DOHH2 (cell line): ENCODE results near the gene AP3B1.

Experiments
- H3F3A ChIP-seq: fragments of 200-600 bp; sonication (generic), shearing (Covaris generic); 2 replicates; pipeline ENCODE4 v1.6.0; 2016; ENCODE audit warnings: antibody characterized with exemption, mild to moderate bottlenecking; ENCODE audit not compliant: control insufficient read depth, insufficient read depth
- H3K27ac ChIP-seq: fragments of 200-600 bp; sonication (generic); 2 replicates; pipeline ENCODE4 v1.5.1; 2014; ENCODE audit warnings: low read depth, mild to moderate bottlenecking, low read length, moderate library complexity
- H3K27me3 ChIP-seq: fragments of 200-600 bp; sonication (generic); 2 replicates; pipeline ENCODE4 v1.6.1; 2014; ENCODE audit warnings: mild to moderate bottlenecking, low read length, mixed read lengths; ENCODE audit not compliant: control insufficient read depth
- H3K36me3 ChIP-seq: fragments of 200-600 bp; sonication (generic); 2 replicates; pipeline ENCODE4 v1.6.1; 2014; ENCODE audit warnings: mild to moderate bottlenecking, low read length, moderate library complexity, mixed read lengths; ENCODE audit not compliant: control insufficient read depth
- H3K4me1 ChIP-seq: fragments of 200-600 bp; sonication (generic); 2 replicates; pipeline ENCODE4 v1.6.1; 2014; ENCODE audit warnings: mild to moderate bottlenecking, low read length, mixed read lengths; ENCODE audit not compliant: control insufficient read depth
- H3K4me2 ChIP-seq: fragments of 200-600 bp; sonication (generic); 2 replicates; pipeline ENCODE4 v1.6.0; 2014; ENCODE audit warnings: mild to moderate bottlenecking, low read length, moderate library complexity
- H3K4me3 ChIP-seq: fragments of 200-600 bp; sonication (generic); 2 replicates; pipeline ENCODE4 v1.5.1; 2014; ENCODE audit warnings: mild to moderate bottlenecking, low read length, mixed read lengths
- H3K79me2 ChIP-seq: fragments of 200-600 bp; sonication (generic); 2 replicates; pipeline ENCODE4 v1.6.1; 2014; ENCODE audit warnings: mild to moderate bottlenecking, low read length, mixed read lengths; ENCODE audit not compliant: control insufficient read depth
- H3K9me2 ChIP-seq: fragments of 200-600 bp; sonication (generic); replicated peaks from 2 replicates; pipeline ENCODE4 v1.6.1; 2014; ENCODE audit warnings: mild to moderate bottlenecking, low read length, mixed read lengths; ENCODE audit not compliant: control insufficient read depth
- H3K9me3 ChIP-seq: fragments of 200-600 bp; sonication (generic); 2 replicates; pipeline ENCODE4 v1.6.1; 2014; ENCODE audit warnings: antibody characterized with exemption, low read length, mixed read lengths; ENCODE audit not compliant: control insufficient read depth, insufficient read depth
- H4K20me1 ChIP-seq: fragments of 200-600 bp; sonication (generic); 2 replicates; pipeline ENCODE4 v1.6.0; 2014; ENCODE audit warnings: low read depth, mild to moderate bottlenecking, antibody characterized with exemption, low read length, moderate library complexity; ENCODE audit not compliant: control insufficient read depth, insufficient read depth
- CTCF ChIP-seq: fragments of 200-600 bp; sonication (generic); IDR thresholded peaks from one replicate; pipeline ENCODE4 v1.5.1; 2014; ENCODE audit warnings: antibody characterized with exemption, mild to moderate bottlenecking, low read depth, low read length; ENCODE audit not compliant: poor library complexity, severe bottlenecking
- EZH2phosphoT487 ChIP-seq: fragments of 200-600 bp; sonication (generic); IDR thresholded peaks from 2 replicates; pipeline ENCODE4 v1.6.1; 2017; ENCODE audit warnings: borderline replicate concordance, mild to moderate bottlenecking, antibody characterized with exemption, low read length, moderate library complexity, mixed read lengths

The AP3B1 gene

GRCh38 chr5:77999399-77999798, 295.1 kb downstream of the AP3B1 start:
- Histone ChIP-seq H3F3A (no peaks in the 10 kb centered on the region), H3K27ac (no peak overlapping the region), H3K4me3 (no peak overlapping the region), H3K27me3 (no peaks in the 10 kb centered on the region), H4K20me1 (no peaks in the 10 kb centered on the region), H3K4me2 (no peak overlapping the region), H3K9me2 (no peaks in the 10 kb centered on the region), H3K9me3 (no peaks in the 10 kb centered on the region), H3K36me3 (peaks cover 5% of the 10 kb centered on the region; the same call in 1 of the 2 replicates), H3K79me2 (no peaks in the 10 kb centered on the region), H3K4me1 (peaks cover 21% of the 10 kb centered on the region)
- TF ChIP-seq EZH2phosphoT487 (no peak), CTCF (no peak)

GRCh38 chr5:77996943-77997342, 297.6 kb downstream of the AP3B1 start:
- TF ChIP-seq EZH2phosphoT487 (no peak), CTCF (no peak)
- Histone ChIP-seq H3K4me3 (no peak overlapping the region), H3K9me2 (no peaks in the 10 kb centered on the region), H3K27me3 (no peaks in the 10 kb centered on the region), H3K27ac (no peak overlapping the region), H3K9me3 (no peaks in the 10 kb centered on the region), H3K4me1 (peaks cover 8% of the 10 kb centered on the region), H3K36me3 (no peaks in the 10 kb centered on the region), H3K79me2 (no peaks in the 10 kb centered on the region), H3F3A (no peaks in the 10 kb centered on the region), H4K20me1 (no peaks in the 10 kb centered on the region), H3K4me2 (no peak overlapping the region)

- H3K36me3 ChIP-seq, result no peaks in the 10 kb centered on the region
- H3K9me3 ChIP-seq, result no peaks in the 10 kb centered on the region
- H3K4me1 ChIP-seq, result peaks cover 8% of the 10 kb centered on the region
- no peak for TF ChIP-seq CTCF
- no peak for TF ChIP-seq EZH2phosphoT487
- no peak overlapping the region for H3K4me3 ChIP-seq
- no peak overlapping the region for H3K4me2 ChIP-seq
- no peak overlapping the region for H3K27ac ChIP-seq
- no peaks in the 10 kb centered on the region for H4K20me1 ChIP-seq
- H3K79me2 ChIP-seq, result no peaks in the 10 kb centered on the region
- no peaks in the 10 kb centered on the region for H3K9me2 ChIP-seq
- no peaks in the 10 kb centered on the region for H3F3A ChIP-seq
- no peaks in the 10 kb centered on the region for H3K27me3 ChIP-seq
Measured at GRCh38 chr5:77995793-77996409, 298.6 kb downstream of the AP3B1 start.
